DMS114 treated with DMSO at 0.1 percent for 48 hours (cell line): ENCODE results near the gene SP5.
"Not testable (repeated sequence)": the region's sequence is repeated elsewhere in the genome, so short reads cannot be mapped to it uniquely, and the experiment has no call there.

ENCODE experiments used
- DNase-seq: peaks from one replicate; lab custom pipeline; 2025; ENCODE audit not compliant: unreplicated experiment; lab: John Stamatoyannopoulos, UW

Gene SP5

GRCh38 chr2:170737821-170738220 is 22.7 kb downstream of the SP5 start:
- no peak for DNase-seq

- DNase-seq: no peak
Observed at GRCh38 chr2:170739048-170739447, 23.9 kb downstream of the SP5 start.

- no peak for DNase-seq
Observed at GRCh38 chr2:170739507-170740046, 24.4 kb downstream of the SP5 start.

GRCh38 chr2:170740660-170741059 is 25.5 kb downstream of the SP5 start:
- DNase-seq: no peak

- DNase-seq: no peak
Observed at GRCh38 chr2:170742000-170742399, 26.9 kb downstream of the SP5 start.

- no peak for DNase-seq
Observed at GRCh38 chr2:170742896-170743529, 27.9 kb downstream of the SP5 start.

- DNase-seq: no peak
Observed at GRCh38 chr2:170743530-170744239, 28.5 kb downstream of the SP5 start.

- no peak for DNase-seq
Observed at GRCh38 chr2:170744248-170745002, 29.3 kb downstream of the SP5 start.

GRCh38 chr2:170745305-170745704 is 30.2 kb downstream of the SP5 start:
- no peak for DNase-seq

- DNase-seq: no peak
Observed at GRCh38 chr2:170747921-170748320, 32.8 kb downstream of the SP5 start.

GRCh38 chr2:170751555-170751954 is 36.4 kb downstream of the SP5 start:
- not testable (repeated sequence) for DNase-seq

GRCh38 chr2:170761572-170761971 is 46.4 kb downstream of the SP5 start:
- DNase-seq: no peak

GRCh38 chr2:170762760-170763159 is 47.6 kb downstream of the SP5 start:
- no peak for DNase-seq

GRCh38 chr2:170763232-170763631 is 48.1 kb downstream of the SP5 start:
- DNase-seq: no peak

- DNase-seq: no peak
Observed at GRCh38 chr2:170764880-170765261, 49.7 kb downstream of the SP5 start.

GRCh38 chr2:170766693-170767092 is 51.6 kb downstream of the SP5 start:
- DNase-seq: no peak
